MCF 10A (cell line): Measurements from ENCODE around the gene NEK6. TPM values are rescaled to one million over a fixed set of nuclear protein-coding genes. Genes with fewer than 3 reads are reported as not detected.

Experiments used
- BruUV-seq: library from RNA; stranded (reverse); fragments of 400-500 nt; replicated peaks from 2 replicates; lab custom pipeline; 2021; lab: Mats Ljungman, UMichigan
- CTCF ChIA-PET: fragments of 300-600 bp; sonication (Branson Sonifier 250); formaldehyde crosslinking; extraction: SDS; loops from one replicate; lab custom pipeline; 2021; ENCODE audit warnings: antibody characterized with exemption, inconsistent platforms; lab: Yijun Ruan, JAX
- POLR2A ChIA-PET: fragments of 300-600, 350-650 bp; sonication (Branson Sonifier 250); formaldehyde crosslinking; extraction: SDS; loops from one replicate; lab custom pipeline; 2020; ENCODE audit warnings: antibody characterized with exemption, inconsistent platforms; lab: Yijun Ruan, JAX
- DNase-seq: peaks from one replicate; pipeline ENCODE4 v3.0.0-alpha.2; 2018; ENCODE audit not compliant: unreplicated experiment
- H3K27ac Mint-ChIP-seq: one replicate; pipeline ENCODE4 v1.8.0; 2022; ENCODE audit warnings: mild to moderate bottlenecking, low read depth, mixed read lengths; ENCODE audit not compliant: unreplicated experiment
- H3K27me3 Mint-ChIP-seq: one replicate; pipeline ENCODE4 v1.8.0; 2022; ENCODE audit warnings: mixed read lengths; ENCODE audit not compliant: insufficient read depth, unreplicated experiment
- H3K36me3 Mint-ChIP-seq: one replicate; pipeline ENCODE4 v1.8.0; 2022; ENCODE audit warnings: mild to moderate bottlenecking, moderate library complexity, mixed read lengths; ENCODE audit not compliant: insufficient read depth, unreplicated experiment
- H3K4me1 Mint-ChIP-seq: one replicate; pipeline ENCODE4 v1.8.0; 2022; ENCODE audit warnings: mixed read lengths; ENCODE audit not compliant: insufficient read depth, unreplicated experiment
- H3K4me3 Mint-ChIP-seq: one replicate; pipeline ENCODE4 v1.8.0; 2022; ENCODE audit warnings: mild to moderate bottlenecking, moderate library complexity, mixed read lengths; ENCODE audit not compliant: unreplicated experiment
- H3K9me3 Mint-ChIP-seq: one replicate; pipeline ENCODE4 v1.8.0; 2022; ENCODE audit warnings: mixed read lengths; ENCODE audit not compliant: unreplicated experiment
- CTCF ChIP-seq: fragments of 200-600 bp; IDR thresholded peaks from one replicate; pipeline ENCODE4 v1.8.0; 2022; ENCODE audit warnings: antibody characterized with exemption, mild to moderate bottlenecking; ENCODE audit not compliant: unreplicated experiment
- intact Hi-C: fragments of 100-400 bp; cut with micrococcal nuclease; formaldehyde crosslinking; loops from 2 replicates; pipeline ENCODE4 v1.14.1; 2022
- total RNA-seq: library from RNA; stranded (reverse); gene quantifications from 2 replicates; pipeline ENCODE4 v1.2.3, GENCODE V29; 2022

Gene NEK6
- total RNA-seq, 1 experiment from 2014 or later = 27.5 TPM

GRCh38 chr9:124291801-124292396 lies 34.1 kb downstream of the NEK6 start:
- no peak overlapping the region for H3K27ac Mint-ChIP-seq
- POLR2A ChIA-PET = interaction anchor here (1.1 kb wide), 1 partner anchor 33 kb away, joined by 3 read pairs; no protein-coding TSS in a partner anchor

GRCh38 chr9:124292696-124293593 lies 35.2 kb downstream of the NEK6 start:
- H3K27ac Mint-ChIP-seq = no peak overlapping the region
- H3K27me3 Mint-ChIP-seq = no peaks in the 10 kb centered on the region
- no peak for DNase-seq
- ChIA-PET POLR2A (interaction anchor here (0.7 to 1.1 kb wide), 2 partner anchors 34 to 394 kb away, joined by 3 read pairs; no protein-coding TSS in a partner anchor), CTCF (interaction anchor here (0.6 to 1.0 kb wide), 3 partner anchors 12 to 31 kb away, joined by 3 read pairs; no protein-coding TSS in a partner anchor)
- peaks cover 29% of the 10 kb centered on the region for H3K4me1 Mint-ChIP-seq
- intact Hi-C loops = no loop called here
- H3K4me3 Mint-ChIP-seq = no peak overlapping the region
- BruUV-seq = no TSS peak
- peaks cover 16% of the 10 kb centered on the region for H3K36me3 Mint-ChIP-seq
- no peak for TF ChIP-seq CTCF
- no peaks in the 10 kb centered on the region for H3K9me3 Mint-ChIP-seq

More at GRCh38 chr9:124291801-124292396, 34.1 kb downstream of the NEK6 start:
- Mint-ChIP-seq H3K27me3 (no peaks in the 10 kb centered on the region), H3K4me3 (no peak overlapping the region), H3K4me1 (peaks cover 26% of the 10 kb centered on the region), H3K36me3 (peaks cover 21% of the 10 kb centered on the region), H3K9me3 (no peaks in the 10 kb centered on the region)
- intact Hi-C loops = no loop called here
- CTCF ChIA-PET = interaction anchor here (1.0 to 1.1 kb wide), 2 partner anchors 18 to 46 kb away, joined by 3 to 4 read pairs; no protein-coding TSS in a partner anchor
- BruUV-seq = no TSS peak
- no peak for TF ChIP-seq CTCF
- no peak for DNase-seq

- POLR2A ChIA-PET = no interaction called here
- H3K36me3 Mint-ChIP-seq = peaks cover 20% of the 10 kb centered on the region
- no peak for TF ChIP-seq CTCF
- H3K9me3 Mint-ChIP-seq = no peaks in the 10 kb centered on the region
- H3K27me3 Mint-ChIP-seq = no peaks in the 10 kb centered on the region
- no peak overlapping the region for H3K27ac Mint-ChIP-seq
- DNase-seq = no peak
- intact Hi-C loops = no loop called here
- no peak overlapping the region for H3K4me3 Mint-ChIP-seq
- CTCF ChIA-PET = interaction anchor here (0.6 to 1.0 kb wide), 2 partner anchors 11 to 29 kb away, joined by 3 read pairs; no protein-coding TSS in a partner anchor
- peaks cover 29% of the 10 kb centered on the region for H3K4me1 Mint-ChIP-seq
- BruUV-seq = no TSS peak
These were observed 36.2 kb downstream of the NEK6 start for GRCh38 chr9:124293718-124294506.
